ENCODE results near the gene CCDC74B. TPM values are rescaled to one million over a fixed set of nuclear protein-coding genes. Genes with fewer than 3 reads are reported as not detected.
"Not testable (repeated sequence)": the region's sequence is repeated elsewhere in the genome, so short reads cannot be mapped to it uniquely, and the experiment has no call there.

Gene CCDC74B
- total RNA-seq, 1 donor from 2014 or later = 10.3 TPM

DNA sequence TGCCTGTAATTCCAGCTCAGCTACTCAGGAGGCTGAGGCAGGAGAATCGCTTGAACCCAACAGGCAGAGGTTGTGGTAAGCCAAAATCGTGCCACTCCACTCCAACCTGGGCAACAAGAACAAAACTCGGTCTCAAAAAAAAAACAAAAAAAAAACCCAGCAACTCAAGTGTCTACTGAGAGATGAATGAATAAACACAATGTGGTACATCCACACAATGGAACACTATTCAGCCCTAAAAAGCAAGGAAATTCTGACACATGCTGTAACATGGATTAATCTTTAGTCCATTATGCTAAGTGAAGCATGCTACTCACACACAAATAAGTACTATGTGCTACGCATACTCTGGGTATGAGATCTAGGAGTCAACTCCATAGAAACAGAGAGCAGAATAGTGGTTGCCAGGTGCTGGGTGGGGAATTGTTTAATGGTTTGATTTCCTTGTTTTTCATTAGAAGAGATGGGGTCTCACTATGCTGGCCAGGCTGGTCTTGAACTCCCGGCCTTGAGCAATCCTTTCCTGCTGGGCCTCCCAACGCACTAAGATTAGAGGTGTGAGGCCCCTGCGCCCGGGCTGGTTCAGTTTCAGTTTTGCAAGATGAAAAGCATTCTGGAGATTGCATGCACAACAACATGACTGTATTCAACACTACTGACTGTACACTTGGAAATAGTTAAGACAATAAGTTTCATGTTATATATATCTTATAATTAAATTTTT lies 20.5 kb upstream of the CCDC74B start:
- DNase-seq (ENCODE audit: extremely low spot score in 2 of 2) = no peak
- intact Hi-C loops (cut with DNase I) = no loop called here
- Histone ChIP-seq H3K4me1 (no peaks in the 10 kb centered on the region), H3K27me3 (no peaks in the 10 kb centered on the region), H3K9me3 (no peaks in the 10 kb centered on the region), H3K36me3 (peaks cover 0 to 41% of the 10 kb centered on the region in 2 donors), H3K4me3 (no peak overlapping the region), H3K27ac (no peak overlapping the region)
- TF ChIP-seq POLR2AphosphoS5 (IDR thresholded peaks at IDR 0.05; ENCODE audit: insufficient read depth in 1 of 2, low read depth in 1 of 2) (no peak), POLR2A (IDR thresholded peaks at IDR 0.05) (no peak)
- TF ChIP-seq, protein P1, sequence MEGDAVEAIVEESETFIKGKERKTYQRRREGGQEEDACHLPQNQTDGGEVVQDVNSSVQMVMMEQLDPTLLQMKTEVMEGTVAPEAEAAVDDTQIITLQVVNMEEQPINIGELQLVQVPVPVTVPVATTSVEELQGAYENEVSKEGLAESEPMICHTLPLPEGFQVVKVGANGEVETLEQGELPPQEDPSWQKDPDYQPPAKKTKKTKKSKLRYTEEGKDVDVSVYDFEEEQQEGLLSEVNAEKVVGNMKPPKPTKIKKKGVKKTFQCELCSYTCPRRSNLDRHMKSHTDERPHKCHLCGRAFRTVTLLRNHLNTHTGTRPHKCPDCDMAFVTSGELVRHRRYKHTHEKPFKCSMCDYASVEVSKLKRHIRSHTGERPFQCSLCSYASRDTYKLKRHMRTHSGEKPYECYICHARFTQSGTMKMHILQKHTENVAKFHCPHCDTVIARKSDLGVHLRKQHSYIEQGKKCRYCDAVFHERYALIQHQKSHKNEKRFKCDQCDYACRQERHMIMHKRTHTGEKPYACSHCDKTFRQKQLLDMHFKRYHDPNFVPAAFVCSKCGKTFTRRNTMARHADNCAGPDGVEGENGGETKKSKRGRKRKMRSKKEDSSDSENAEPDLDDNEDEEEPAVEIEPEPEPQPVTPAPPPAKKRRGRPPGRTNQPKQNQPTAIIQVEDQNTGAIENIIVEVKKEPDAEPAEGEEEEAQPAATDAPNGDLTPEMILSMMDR (IDR thresholded peaks at IDR 0.05) = no peak

DNA sequence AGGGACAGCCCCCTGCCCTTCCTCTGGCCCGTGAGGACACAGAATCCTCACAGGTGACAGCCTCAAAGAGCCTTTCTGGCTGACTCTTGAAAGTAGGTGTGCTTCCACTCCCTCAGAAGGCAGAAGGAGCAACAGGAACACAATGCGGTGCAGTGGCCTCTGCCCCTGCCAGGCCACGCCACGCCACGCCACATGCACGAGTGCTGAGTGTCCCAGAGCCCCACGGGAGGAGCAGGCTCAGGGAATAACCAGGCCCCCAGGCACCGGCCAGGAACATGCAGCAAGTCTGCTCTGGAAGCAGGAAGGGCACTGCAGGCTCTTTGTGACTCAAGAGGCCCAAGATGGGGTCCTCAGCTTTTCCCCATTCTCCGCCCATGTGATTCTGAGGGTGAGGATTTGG lies 18.1 kb upstream of the CCDC74B start:
- H3K9me3 ChIP-seq = no peaks in the 10 kb centered on the region
- no peaks in the 10 kb centered on the region for H3K4me1 ChIP-seq
- DNase-seq (ENCODE audit: extremely low spot score in 2 of 2) = no peak
- no peak overlapping the region for H3K4me3 ChIP-seq
- intact Hi-C loops (cut with DNase I) = no loop called here
- H3K27ac ChIP-seq = no peak overlapping the region
- peaks cover 0 to 41% of the 10 kb centered on the region in 2 donors for H3K36me3 ChIP-seq
- TF ChIP-seq POLR2A (IDR thresholded peaks at IDR 0.05) (no peak), POLR2AphosphoS5 (IDR thresholded peaks at IDR 0.05; ENCODE audit: insufficient read depth in 1 of 2, low read depth in 1 of 2) (no peak)
- TF ChIP-seq, protein P1 (IDR thresholded peaks at IDR 0.05) = no peak
- no peaks in the 10 kb centered on the region for H3K27me3 ChIP-seq

DNA sequence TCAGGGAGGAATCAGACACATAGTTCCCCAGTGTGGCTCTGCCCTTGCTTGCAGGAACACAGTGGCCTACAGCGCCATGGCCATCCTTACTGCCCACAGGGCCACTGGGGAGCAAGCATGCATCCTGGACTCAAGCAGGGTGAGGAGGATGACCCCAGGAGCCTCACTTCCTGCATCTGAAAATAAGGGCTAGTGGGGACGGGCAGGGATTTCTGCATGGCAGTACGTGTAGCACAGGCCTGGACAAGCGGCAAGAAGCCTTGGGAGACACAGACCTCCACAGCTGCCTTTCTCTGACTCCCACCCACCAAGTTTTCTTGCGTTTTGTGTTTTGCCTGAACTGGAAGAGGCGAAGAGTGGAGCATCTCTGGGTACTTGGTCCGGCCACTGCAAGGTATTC lies 17.6 kb upstream of the CCDC74B start:
- H3K4me3 ChIP-seq; H3K4me1 ChIP-seq; H3K27me3 ChIP-seq; intact Hi-C loops (cut with DNase I); H3K9me3 ChIP-seq; DNase-seq (ENCODE audit: extremely low spot score in 2 of 2); H3K27ac ChIP-seq: not testable (repeated sequence)
- peaks cover 0 to 41% of the 10 kb centered on the region in 2 donors for H3K36me3 ChIP-seq

DNA sequence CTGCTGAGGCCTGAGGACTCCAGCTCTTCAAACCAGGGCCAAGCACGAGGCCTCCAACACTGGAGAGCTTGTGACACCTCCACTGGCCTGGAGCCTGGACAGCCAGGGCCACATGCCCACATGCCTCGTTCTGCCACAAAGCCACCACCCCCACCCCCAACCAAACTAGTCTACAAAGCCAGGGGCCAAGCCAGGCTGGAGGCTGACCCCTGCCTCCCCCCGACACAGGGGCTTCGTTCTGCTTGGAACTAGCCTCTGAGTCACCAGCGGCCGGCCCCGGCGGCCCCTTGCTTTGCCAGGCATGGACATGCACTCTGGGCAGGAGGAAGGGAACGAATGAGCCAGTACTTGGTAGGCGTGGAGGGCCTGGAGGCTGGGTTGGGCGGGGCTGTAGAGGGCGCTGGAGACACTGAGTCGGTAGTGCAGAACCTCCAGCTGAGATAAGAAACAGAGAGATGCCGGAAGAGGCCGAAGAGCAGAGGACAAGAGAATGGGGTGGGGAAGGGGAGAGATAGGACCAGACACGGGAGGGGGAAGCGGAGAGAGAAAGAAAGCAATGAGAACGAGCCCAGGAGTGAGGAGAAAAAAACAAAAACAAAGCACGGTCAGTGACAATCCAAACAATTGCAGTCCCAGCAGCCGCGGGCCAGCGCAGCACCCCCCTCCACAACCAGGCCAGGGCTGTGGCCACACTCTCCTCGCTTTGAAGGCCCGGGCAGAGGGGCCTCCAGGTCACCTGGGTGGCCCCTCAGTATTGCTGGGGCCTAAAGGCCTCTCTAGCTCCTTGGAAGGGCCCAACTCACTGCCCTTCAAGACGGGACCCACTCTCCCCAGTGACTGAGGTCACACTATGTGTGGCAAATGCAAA lies 16.2 kb upstream of the CCDC74B start:
- peaks cover 0 to 36% of the 10 kb centered on the region in 2 donors for H3K36me3 ChIP-seq
- H3K27me3 ChIP-seq; H3K9me3 ChIP-seq; H3K4me3 ChIP-seq; DNase-seq (ENCODE audit: extremely low spot score in 2 of 2); H3K27ac ChIP-seq; H3K4me1 ChIP-seq; intact Hi-C loops (cut with DNase I): not testable (repeated sequence)

DNA sequence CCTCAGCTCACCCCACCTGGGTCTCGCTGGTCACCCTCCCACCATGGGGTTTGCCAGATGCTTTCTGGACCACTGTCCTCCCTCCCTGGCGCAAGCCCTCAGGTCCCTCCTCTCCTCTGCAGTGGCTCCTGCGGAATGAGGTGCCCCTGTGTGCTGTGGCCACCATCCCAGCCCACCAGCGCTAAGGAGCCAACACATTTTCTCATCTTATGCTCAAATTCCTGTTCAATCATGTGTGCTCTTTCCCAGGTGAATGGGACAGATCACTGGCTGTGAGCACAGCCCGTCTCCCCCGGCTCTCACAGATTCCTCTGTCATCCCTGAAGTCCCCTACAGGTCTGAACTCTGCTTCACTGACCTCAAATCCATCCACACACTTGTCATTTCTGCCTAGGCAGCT lies 15.2 kb upstream of the CCDC74B start:
- intact Hi-C loops (cut with DNase I) = no loop called here
- H3K4me1 ChIP-seq = no peaks in the 10 kb centered on the region
- TF ChIP-seq POLR2A (IDR thresholded peaks at IDR 0.05) = no peak
- TF ChIP-seq POLR2AphosphoS5 (IDR thresholded peaks at IDR 0.05; ENCODE audit: insufficient read depth in 1 of 2, low read depth in 1 of 2) = no peak
- TF ChIP-seq, protein P1 (IDR thresholded peaks at IDR 0.05) = no peak
- H3K9me3 ChIP-seq = no peaks in the 10 kb centered on the region
- no peaks in the 10 kb centered on the region for H3K27me3 ChIP-seq
- no peak overlapping the region for H3K4me3 ChIP-seq
- DNase-seq (ENCODE audit: extremely low spot score in 2 of 2) = no peak
- no peak overlapping the region for H3K27ac ChIP-seq
- peaks cover 0 to 27% of the 10 kb centered on the region in 2 donors for H3K36me3 ChIP-seq

DNA sequence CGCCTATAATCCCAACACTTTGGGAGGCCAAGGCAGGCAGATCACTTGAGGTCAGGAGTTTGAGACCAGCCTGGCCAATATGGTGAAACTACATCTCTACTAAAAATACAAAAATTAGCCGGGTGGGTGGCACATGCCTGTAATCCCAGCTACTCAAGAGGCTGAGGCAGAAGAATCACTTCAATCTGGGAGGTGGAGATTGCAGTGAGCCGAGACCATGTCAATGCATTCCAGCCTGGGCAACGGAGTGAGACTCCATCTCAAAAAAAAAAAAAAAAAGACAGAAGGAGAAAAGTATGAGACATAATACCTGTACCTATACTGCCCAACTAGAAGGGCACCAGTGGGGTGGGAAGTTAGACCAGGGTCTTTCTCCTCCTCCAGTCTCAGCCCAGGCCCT lies 14.5 kb upstream of the CCDC74B start:
- H3K4me3 ChIP-seq; intact Hi-C loops (cut with DNase I); H3K27ac ChIP-seq; H3K9me3 ChIP-seq; DNase-seq (ENCODE audit: extremely low spot score in 2 of 2); H3K4me1 ChIP-seq; H3K27me3 ChIP-seq: not testable (repeated sequence)
- H3K36me3 ChIP-seq = peaks cover 0 to 20% of the 10 kb centered on the region in 2 donors

Data from vagina (tissue), 2 donors.